ENCODE results near the gene ACTA2. TPM values are rescaled to one million over a fixed set of nuclear protein-coding genes. Genes with fewer than 3 reads are reported as not detected.

Gene ACTA2
- total RNA-seq, 4 donors from 2014 or later = 144 to 840 (median 162) TPM

DNA sequence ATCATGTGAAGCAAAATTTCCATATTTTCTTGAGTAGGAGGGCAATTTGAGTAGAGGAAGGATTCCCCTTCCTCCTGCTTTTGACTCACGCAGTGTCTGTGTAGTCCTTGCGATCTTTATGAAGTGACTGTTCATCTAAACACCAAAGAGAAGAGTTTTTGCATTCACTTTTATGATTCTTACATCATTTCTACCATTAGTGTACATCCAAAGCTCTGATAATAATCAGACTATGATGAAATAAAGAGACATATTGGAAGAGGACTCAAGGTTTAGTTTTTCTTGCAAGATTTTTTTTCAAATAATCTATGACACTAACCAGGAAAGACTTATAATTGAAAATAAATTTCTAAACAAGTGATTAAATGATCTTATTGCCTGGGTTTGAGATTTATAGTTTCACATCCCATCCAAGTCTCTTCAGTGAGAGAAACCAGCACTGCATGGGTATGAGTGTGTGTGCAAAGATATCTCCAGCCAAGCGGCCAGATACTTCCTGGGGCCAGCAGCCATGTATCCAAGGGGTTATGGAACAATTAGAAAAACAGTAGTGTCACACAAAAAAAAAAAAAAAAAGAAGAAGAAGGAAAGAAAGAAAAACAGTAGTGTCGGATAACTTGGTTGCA lies 2.0 kb upstream of the ACTA2 start:
- ATAC-seq (ENCODE audit: low FRiP score) = no peak
- DNase-seq (ENCODE audit: low spot score) = no peak
- TF ChIP-seq, protein P1, sequence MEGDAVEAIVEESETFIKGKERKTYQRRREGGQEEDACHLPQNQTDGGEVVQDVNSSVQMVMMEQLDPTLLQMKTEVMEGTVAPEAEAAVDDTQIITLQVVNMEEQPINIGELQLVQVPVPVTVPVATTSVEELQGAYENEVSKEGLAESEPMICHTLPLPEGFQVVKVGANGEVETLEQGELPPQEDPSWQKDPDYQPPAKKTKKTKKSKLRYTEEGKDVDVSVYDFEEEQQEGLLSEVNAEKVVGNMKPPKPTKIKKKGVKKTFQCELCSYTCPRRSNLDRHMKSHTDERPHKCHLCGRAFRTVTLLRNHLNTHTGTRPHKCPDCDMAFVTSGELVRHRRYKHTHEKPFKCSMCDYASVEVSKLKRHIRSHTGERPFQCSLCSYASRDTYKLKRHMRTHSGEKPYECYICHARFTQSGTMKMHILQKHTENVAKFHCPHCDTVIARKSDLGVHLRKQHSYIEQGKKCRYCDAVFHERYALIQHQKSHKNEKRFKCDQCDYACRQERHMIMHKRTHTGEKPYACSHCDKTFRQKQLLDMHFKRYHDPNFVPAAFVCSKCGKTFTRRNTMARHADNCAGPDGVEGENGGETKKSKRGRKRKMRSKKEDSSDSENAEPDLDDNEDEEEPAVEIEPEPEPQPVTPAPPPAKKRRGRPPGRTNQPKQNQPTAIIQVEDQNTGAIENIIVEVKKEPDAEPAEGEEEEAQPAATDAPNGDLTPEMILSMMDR (IDR thresholded peaks at IDR 0.05) = no peak

DNA sequence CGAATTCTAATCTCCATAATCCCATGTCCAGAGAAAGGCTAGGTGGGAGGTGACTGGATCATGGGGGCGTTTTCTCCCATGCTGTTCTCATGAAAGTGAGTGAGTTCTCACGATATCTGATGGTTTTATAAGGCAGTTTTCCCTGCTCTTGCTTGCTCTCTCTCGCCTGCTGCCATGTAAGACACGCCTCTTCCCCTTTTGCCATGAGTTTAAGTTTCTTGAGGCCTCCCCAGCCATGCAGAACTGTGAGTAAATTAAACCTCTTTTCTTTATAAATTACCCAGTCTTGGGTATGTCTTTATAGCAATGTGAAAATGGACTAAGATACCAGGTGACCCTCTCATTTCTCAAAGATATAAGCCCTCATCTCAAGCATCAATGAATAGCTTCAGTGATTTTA lies 1.1 kb upstream of the ACTA2 start:
- ATAC-seq (ENCODE audit: low FRiP score) = no peak
- TF ChIP-seq, protein P1 (IDR thresholded peaks at IDR 0.05) = no peak
- DNase-seq (ENCODE audit: low spot score) = no peak

DNA sequence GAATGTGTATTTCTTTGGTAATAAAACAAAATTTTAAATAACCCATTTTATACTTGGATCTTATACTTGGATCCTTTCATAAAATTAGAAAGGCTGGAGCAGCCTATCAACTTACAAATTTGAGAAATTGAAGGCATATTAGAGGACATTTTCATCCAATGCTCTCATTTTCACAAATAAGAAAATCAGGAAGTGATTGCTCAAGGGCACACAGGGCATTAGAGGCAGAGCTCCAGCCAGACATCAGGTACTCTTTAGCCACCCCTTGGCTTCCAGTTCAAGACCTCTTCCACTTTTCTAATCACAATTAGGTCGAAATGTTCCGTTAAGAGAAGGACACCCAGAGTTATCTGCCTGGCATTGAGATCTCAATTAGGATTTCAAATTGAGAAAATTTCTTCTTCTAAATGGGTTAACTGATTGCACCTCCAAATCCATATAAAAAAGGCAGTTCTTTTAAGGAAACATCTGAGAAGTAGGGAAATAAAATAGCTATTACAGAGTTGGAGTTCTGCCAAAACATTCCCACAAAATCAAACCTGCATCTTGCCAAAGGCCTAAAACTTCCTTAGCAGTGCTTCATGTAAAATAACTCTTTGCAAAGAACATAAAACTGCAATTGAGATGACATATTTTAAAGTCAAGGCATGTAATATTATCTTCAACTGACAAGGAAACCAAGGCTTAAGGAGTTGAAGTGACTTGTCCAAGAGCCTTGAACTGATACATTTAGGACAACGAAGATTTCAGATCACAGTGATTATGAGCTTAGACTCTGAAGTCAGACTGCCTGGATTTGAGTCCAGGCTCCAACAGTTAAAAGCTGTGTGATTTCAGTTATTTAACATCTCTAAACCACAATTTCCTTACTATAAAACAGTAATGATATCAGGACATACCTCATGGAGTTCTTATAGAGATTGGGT lies 2.4 kb downstream of the ACTA2 start:
- DNase-seq (ENCODE audit: low spot score) = no peak
- ATAC-seq (ENCODE audit: low FRiP score) = no peak
- TF ChIP-seq, protein P1 (IDR thresholded peaks at IDR 0.05) = no peak

DNA sequence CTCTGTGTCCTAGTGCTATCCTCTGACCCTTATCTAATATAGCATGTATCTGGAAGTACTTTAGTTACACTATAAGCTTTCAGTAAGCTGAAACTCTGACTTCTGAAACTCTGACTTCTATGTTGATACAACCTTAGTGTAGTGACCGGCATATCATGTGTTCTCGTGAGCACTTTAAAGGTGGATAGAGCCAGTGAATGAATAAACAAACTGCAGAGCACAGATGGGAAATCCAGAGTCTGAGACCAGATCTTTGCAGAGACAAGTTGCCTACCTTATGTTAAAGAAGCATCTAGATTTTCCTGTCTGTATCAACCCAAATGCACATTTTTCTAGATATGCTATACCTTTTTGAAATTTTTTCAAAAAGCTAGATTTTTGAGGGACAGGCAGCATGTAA lies 3.5 kb downstream of the ACTA2 start:
- ATAC-seq (ENCODE audit: low FRiP score) = no peak
- TF ChIP-seq, protein P1 (IDR thresholded peaks at IDR 0.05) = no peak
- no peak for DNase-seq (ENCODE audit: low spot score)

DNA sequence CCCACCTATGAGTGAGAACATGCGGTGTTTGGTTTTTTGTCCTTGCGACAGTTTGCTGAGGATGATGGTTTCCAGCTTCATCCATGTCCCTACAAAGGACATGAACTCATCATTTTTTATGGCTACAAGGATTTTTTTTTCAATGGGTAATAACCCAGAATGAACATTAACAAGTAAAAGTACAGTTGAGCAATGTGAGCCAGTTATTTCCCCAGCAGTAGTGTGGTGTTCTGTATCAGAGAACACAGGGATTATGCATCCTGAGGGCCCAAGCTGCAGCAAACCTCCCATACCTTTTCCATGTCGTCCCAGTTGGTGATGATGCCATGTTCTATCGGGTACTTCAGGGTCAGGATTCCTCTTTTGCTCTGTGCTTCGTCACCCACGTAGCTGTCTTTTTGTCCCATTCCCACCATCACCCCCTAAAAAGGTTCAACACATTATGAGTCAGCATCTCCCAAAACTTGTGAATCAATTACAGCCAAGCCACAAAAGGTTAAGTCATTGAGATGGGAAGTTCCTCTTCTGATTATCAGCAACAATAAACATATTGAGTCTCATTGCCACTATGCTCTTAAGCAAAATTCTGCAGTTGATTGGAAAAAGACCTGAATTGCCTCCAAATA lies 5.5 kb downstream of the ACTA2 start:
- ATAC-seq (ENCODE audit: low FRiP score) = no peak
- TF ChIP-seq, protein P1 (IDR thresholded peaks at IDR 0.05) = no peak
- no peak for DNase-seq (ENCODE audit: low spot score)

DNA sequence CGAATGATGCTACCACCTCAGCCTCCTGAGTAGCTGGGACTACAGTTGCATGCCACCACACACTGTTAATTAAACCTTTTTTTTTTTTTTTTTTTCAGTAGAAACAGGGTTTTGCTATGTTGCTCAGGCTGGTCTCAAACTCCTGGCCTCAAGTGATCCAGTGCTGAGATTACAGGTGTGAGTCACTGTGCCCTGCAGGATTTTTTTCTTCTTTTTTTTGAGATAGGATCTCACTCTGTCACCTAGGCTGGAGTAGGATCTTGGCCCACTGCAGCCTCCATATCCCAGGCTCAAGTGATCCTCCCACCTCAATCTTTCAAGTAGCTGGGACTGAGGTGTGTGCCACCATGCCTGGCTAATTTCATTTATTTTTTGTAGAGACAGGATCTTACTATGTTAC lies 6.4 kb downstream of the ACTA2 start:
- ATAC-seq (ENCODE audit: low FRiP score) (no peak), DNase-seq (ENCODE audit: low spot score) (no peak)
- TF ChIP-seq, protein P1 (IDR thresholded peaks at IDR 0.05) = no peak
